IMR-90 (cell line): ENCODE results near the gene TTC9. TPM values are rescaled to one million over a fixed set of nuclear protein-coding genes. Genes with fewer than 3 reads are reported as not detected.

Experiments
- ATAC-seq: fragments of 200-7000 bp; cut with Tn5 transposase; 2 replicates; pipeline ENCODE4 v1.9.1; 2020; ENCODE audit warnings: low read depth, mild to moderate bottlenecking, moderate library complexity
- BruUV-seq: library from RNA; stranded (reverse); fragments of 400-500 nt; replicated peaks from 2 replicates; lab custom pipeline; 2021; lab: Mats Ljungman, UMichigan
- CTCF ChIA-PET: fragments of 300-600 bp; formaldehyde crosslinking; extraction: SDS; loops from one replicate; lab custom pipeline; 2021; ENCODE audit warnings: antibody characterized with exemption; lab: Yijun Ruan, JAX
- POLR2A ChIA-PET: fragments of 300-600 bp; sonication (Branson Sonifier 250); formaldehyde crosslinking; loops from one replicate; lab custom pipeline; 2022; ENCODE audit warnings: antibody characterized with exemption; ENCODE audit not compliant: unreplicated experiment; lab: Charles Lee
- DNase-seq: peaks from one replicate; pipeline ENCODE4 v3.0.0; 2013
- H2AFZ ChIP-seq: replicated peaks from 2 replicates; pipeline ENCODE3; 2013; ENCODE audit warnings: low read length, mild to moderate bottlenecking; ENCODE audit not compliant: poor library complexity
- H2AK5ac ChIP-seq: 2 replicates; pipeline ENCODE4 v1.6.1; 2013; ENCODE audit warnings: low read depth, low read length, inconsistent platforms
- H2AK9ac ChIP-seq: replicated peaks from 2 replicates; pipeline ENCODE3; 2013; ENCODE audit warnings: mild to moderate bottlenecking, low read depth, low read length, moderate library complexity; ENCODE audit not compliant: poor library complexity
- H2BK120ac ChIP-seq: 2 replicates; pipeline ENCODE4 v1.6.1; 2013; ENCODE audit warnings: low read depth, low read length, inconsistent platforms
- H2BK15ac ChIP-seq: 3 replicates; pipeline ENCODE4 v1.6.1; 2013; ENCODE audit warnings: low read depth, low read length, inconsistent platforms
- H2BK20ac ChIP-seq: 2 replicates; pipeline ENCODE4 v1.6.1; 2013; ENCODE audit warnings: low read depth, mild to moderate bottlenecking, inconsistent platforms, low read length, moderate library complexity
- H2BK5ac ChIP-seq: 2 replicates; pipeline ENCODE4 v1.6.1; 2013; ENCODE audit warnings: mild to moderate bottlenecking, low read depth, low read length, inconsistent platforms; ENCODE audit not compliant: poor library complexity, severe bottlenecking
- H3K14ac ChIP-seq: replicated peaks from 2 replicates; pipeline ENCODE4 v1.6.1; 2013; ENCODE audit warnings: low read depth, low read length, inconsistent platforms
- H3K18ac ChIP-seq: 2 replicates; pipeline ENCODE4 v1.6.1; 2013; ENCODE audit warnings: low read depth, low read length, control low read depth
- H3K23ac ChIP-seq: 2 replicates; pipeline ENCODE4 v1.6.1; 2013; ENCODE audit warnings: low read depth, low read length, inconsistent platforms
- H3K27ac ChIP-seq: 2 replicates; pipeline ENCODE4 v1.5.1; 2013; ENCODE audit warnings: mild to moderate bottlenecking, control low read depth, low read length; ENCODE audit not compliant: insufficient read depth
- H3K27me3 ChIP-seq: 2 replicates; pipeline ENCODE4 v1.6.1; 2013; ENCODE audit warnings: low read length; ENCODE audit not compliant: control insufficient read depth, insufficient read depth
- H3K36me3 ChIP-seq: 2 replicates; pipeline ENCODE4 v1.6.1; 2013; ENCODE audit warnings: low read length, mixed read lengths; ENCODE audit not compliant: control insufficient read depth, insufficient read depth
- H3K4ac ChIP-seq: 2 replicates; pipeline ENCODE4 v1.6.1; 2013; ENCODE audit warnings: low read depth, low read length, inconsistent platforms
- H3K4me1 ChIP-seq: 2 replicates; pipeline ENCODE4 v1.6.1; 2013; ENCODE audit warnings: low read length, mixed read lengths; ENCODE audit not compliant: control insufficient read depth, insufficient read depth
- H3K4me2 ChIP-seq: 2 replicates; pipeline ENCODE4 v1.6.1; 2013; ENCODE audit warnings: low read depth, mild to moderate bottlenecking, control low read depth, low read length, moderate library complexity
- H3K4me3 ChIP-seq: 2 replicates; pipeline ENCODE4 v1.5.1; 2013; ENCODE audit warnings: low read depth, mild to moderate bottlenecking, control low read depth, low read length, moderate library complexity; ENCODE audit not compliant: insufficient read depth
- H3K56ac ChIP-seq: 2 replicates; pipeline ENCODE4 v1.6.1; 2013; ENCODE audit warnings: low read length, inconsistent platforms; ENCODE audit not compliant: insufficient read depth; ENCODE audit errors: extremely low read depth
- H3K79me1 ChIP-seq, 2 experiments: 2 replicates each; pipeline ENCODE4 v1.6.1; 2013; ENCODE audit warnings: low read length in 2 of 2, inconsistent platforms in 1 of 2, low read depth in 1 of 2
- H3K9ac ChIP-seq: 2 replicates; pipeline ENCODE4 v1.6.1; 2013; ENCODE audit warnings: low read depth, low read length, control low read depth
- H3K9me1 ChIP-seq: 2 replicates; pipeline ENCODE4 v1.6.1; 2013; ENCODE audit warnings: low read length, inconsistent platforms; ENCODE audit not compliant: insufficient read depth
- H3K9me3 ChIP-seq: 2 replicates; pipeline ENCODE4 v1.6.1; 2013; ENCODE audit warnings: low read length; ENCODE audit not compliant: control insufficient read depth, insufficient read depth
- H4K20me1 ChIP-seq: 2 replicates; pipeline ENCODE4 v1.6.1; 2013; ENCODE audit warnings: low read length, inconsistent platforms; ENCODE audit not compliant: insufficient read depth
- H4K5ac ChIP-seq: 2 replicates; pipeline ENCODE4 v1.6.1; 2013; ENCODE audit warnings: mild to moderate bottlenecking, low read depth, low read length, control low read depth
- H4K8ac ChIP-seq, 2 experiments: 2 replicates each; pipeline ENCODE4 v1.6.1; 2013; ENCODE audit warnings: low read depth in 2 of 2, low read length in 2 of 2, control low read depth in 1 of 2, inconsistent platforms in 1 of 2
- H4K91ac ChIP-seq: 2 replicates; pipeline ENCODE4 v1.6.1; 2013; ENCODE audit warnings: low read depth, low read length, inconsistent platforms; ENCODE audit not compliant: insufficient read depth
- BHLHE40 ChIP-seq: fragments of 150-350 bp; IDR thresholded peaks from 2 replicates; pipeline ENCODE4 v1.6.1; 2016; ENCODE audit warnings: mild to moderate bottlenecking, low read depth, low read length
- CEBPB ChIP-seq: IDR thresholded peaks from 2 replicates; pipeline ENCODE4 v1.6.1; 2012; ENCODE audit warnings: low read depth, low read length, improper control_type of control experiment
- CHD1 ChIP-seq: IDR thresholded peaks from 2 replicates; pipeline ENCODE4 v1.6.1; 2012; ENCODE audit warnings: low read depth, low read length, improper control_type of control experiment
- FOS ChIP-seq: fragments of 150-350 bp; IDR thresholded peaks from 2 replicates; pipeline ENCODE4 v1.6.1; 2016; ENCODE audit warnings: low read depth, low read length
- MAFK ChIP-seq: IDR thresholded peaks from 2 replicates; pipeline ENCODE4 v1.6.1; 2012; ENCODE audit warnings: low read depth, low read length, improper control_type of control experiment
- MAZ ChIP-seq: IDR thresholded peaks from 2 replicates; pipeline ENCODE4 v1.6.1; 2012; ENCODE audit warnings: low read depth, mild to moderate bottlenecking, low read length, improper control_type of control experiment, moderate library complexity, borderline replicate concordance
- MXI1 ChIP-seq: IDR thresholded peaks from 2 replicates; pipeline ENCODE4 v1.6.1; 2012; ENCODE audit warnings: low read depth, mild to moderate bottlenecking, low read length, moderate library complexity, borderline replicate concordance
- NFE2L2 ChIP-seq: fragments of 150-350 bp; IDR thresholded peaks from 2 replicates; pipeline ENCODE4 v1.6.1; 2016; ENCODE audit warnings: low read depth, mild to moderate bottlenecking, low read length
- POLR2A ChIP-seq: IDR thresholded peaks from 2 replicates; pipeline ENCODE4 v1.6.1; 2012; ENCODE audit warnings: mild to moderate bottlenecking, low read depth, low read length
- RAD21 ChIP-seq: IDR thresholded peaks from 2 replicates; pipeline ENCODE4 v1.6.1; 2012; ENCODE audit warnings: low read length, improper control_type of control experiment
- RCOR1 ChIP-seq: IDR thresholded peaks from 2 replicates; pipeline ENCODE4 v1.6.1; 2012; ENCODE audit warnings: mild to moderate bottlenecking, low read length, improper control_type of control experiment; ENCODE audit not compliant: insufficient replicate concordance
- RFX5 ChIP-seq: IDR thresholded peaks from 2 replicates; pipeline ENCODE4 v1.8.0; 2012; ENCODE audit warnings: low read depth, mild to moderate bottlenecking, low read length, moderate library complexity
- SMC3 ChIP-seq: fragments of 150-350 bp; IDR thresholded peaks from 2 replicates; pipeline ENCODE4 v1.6.1; 2016; ENCODE audit warnings: low read depth, mild to moderate bottlenecking, antibody characterized with exemption, low read length, moderate library complexity
- WGBS, 2 experiments: methylation state at CpG; one replicate each; pipeline versions ENCODE4 v1.1.5 to v1.1.7; 2013; ENCODE audit warnings: missing lambda C conversion rate in 2 of 2; ENCODE audit not compliant: insufficient read length in 1 of 2; ENCODE audit errors: extremely low coverage in 2 of 2; 5-methylcytosine and 5-hydroxymethylcytosine counted together
- dilution Hi-C: fragments of 300-500 bp; cut with HindIII; formaldehyde crosslinking; loops from one replicate; pipeline ENCODE4 v1.14.3; 2018; ENCODE audit warnings: low sequenced_read_pairs; ENCODE audit not compliant: unreplicated experiment
- in situ Hi-C: fragments of 300-500 bp; cut with MboI; formaldehyde crosslinking; loops from 3 replicates; pipeline ENCODE4 v1.14.3; 2019; ENCODE audit warnings: low sequenced_read_pairs, inconsistent platforms, mixed read lengths
- intact Hi-C: fragments of 100-400 bp; cut with micrococcal nuclease; formaldehyde crosslinking; loops from 2 replicates; pipeline ENCODE4 v1.10.0; 2022
- polyA plus RNA-seq, 3 experiments: library from polyadenylated mRNA; depleted of rRNA; stranded (reverse); fragments of >200 nt; gene quantifications; 2 replicates each; pipeline ENCODE4 v1.2.3, GENCODE V29; 2012; ENCODE audit warnings: low replicate concordance in 1 of 3
- total RNA-seq: library from RNA; depleted of rRNA; stranded (reverse); fragments of >200 nt; gene quantifications from 2 replicates; pipeline ENCODE4 v1.2.3, GENCODE V29; 2012
- TF ChIP-seq, protein P1 (sequence below): fragments of 150-350 bp; IDR thresholded peaks from 2 replicates; pipeline ENCODE4 v1.6.1; 2016; ENCODE audit warnings: low read depth, mild to moderate bottlenecking, low read length, moderate library complexity, borderline replicate concordance
- TF ChIP-seq, protein P2 (sequence below): fragments of 150-350 bp; IDR thresholded peaks from 2 replicates; pipeline ENCODE4 v1.6.1; 2017; ENCODE audit warnings: mild to moderate bottlenecking, antibody characterized with exemption, low read length, low read depth
- TF ChIP-seq, protein P3 (sequence below): conservative IDR thresholded peaks from 2 replicates; pipeline ENCODE4 v1.5.1; 2012; ENCODE audit warnings: mild to moderate bottlenecking, low read depth, low read length, improper control_type of control experiment

Gene TTC9
- total and polyA plus RNA-seq, 2 of the 4 experiments (the other 2 are of a cell fraction): 0.02 TPM; not detected in 1

DNA sequence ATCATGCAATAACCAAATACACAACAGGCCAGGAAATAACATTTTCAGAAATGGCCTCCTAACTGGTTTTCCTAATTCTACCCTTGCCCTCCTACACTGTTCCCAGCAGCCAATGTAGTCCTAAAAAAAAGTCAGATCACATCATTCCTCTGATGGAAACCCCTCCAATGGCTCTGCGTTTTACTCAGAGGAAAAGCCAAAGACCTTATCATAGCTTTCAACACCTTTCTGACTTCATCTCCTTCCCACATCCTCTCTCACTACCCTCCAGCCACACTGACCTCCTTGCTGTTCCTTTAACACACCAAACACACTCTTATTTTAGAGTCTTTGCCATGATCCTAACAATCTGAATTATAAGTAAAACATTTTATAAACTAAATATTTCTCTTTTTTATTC is 42.4 kb upstream of the TTC9 start:
- H2BK15ac ChIP-seq: no peak overlapping the region
- H3K27ac ChIP-seq: no peak overlapping the region
- no peak overlapping the region for H3K56ac ChIP-seq
- H2BK20ac ChIP-seq: no peak overlapping the region
- no peak overlapping the region for H3K4me3 ChIP-seq
- H2AK5ac ChIP-seq: no peak overlapping the region
- H3K4me1 ChIP-seq: peaks cover 3% of the 10 kb centered on the region; the same call in 1 of the 2 replicates
- CTCF ChIA-PET: no interaction called here
- POLR2A ChIA-PET: no interaction called here
- no peaks in the 10 kb centered on the region for H3K9me3 ChIP-seq
- H2AK9ac ChIP-seq: peak overlapping the region; percentile 23
- DNase-seq (no peak), ATAC-seq (no peak)
- no peak overlapping the region for H3K23ac ChIP-seq
- H3K18ac ChIP-seq: no peak overlapping the region
- no peak overlapping the region for H4K5ac ChIP-seq
- H3K4me2 ChIP-seq: peak overlapping the region; percentile 66; the same call in 1 of the 2 replicates
- no peaks in the 10 kb centered on the region for H3K27me3 ChIP-seq
- peaks cover 6 to 27% of the 10 kb centered on the region in 2 experiments for H3K79me1 ChIP-seq
- no peak overlapping the region for H4K8ac ChIP-seq
- H3K4ac ChIP-seq: no peak overlapping the region
- H2BK120ac ChIP-seq: no peak overlapping the region
- TF ChIP-seq, protein P1, sequence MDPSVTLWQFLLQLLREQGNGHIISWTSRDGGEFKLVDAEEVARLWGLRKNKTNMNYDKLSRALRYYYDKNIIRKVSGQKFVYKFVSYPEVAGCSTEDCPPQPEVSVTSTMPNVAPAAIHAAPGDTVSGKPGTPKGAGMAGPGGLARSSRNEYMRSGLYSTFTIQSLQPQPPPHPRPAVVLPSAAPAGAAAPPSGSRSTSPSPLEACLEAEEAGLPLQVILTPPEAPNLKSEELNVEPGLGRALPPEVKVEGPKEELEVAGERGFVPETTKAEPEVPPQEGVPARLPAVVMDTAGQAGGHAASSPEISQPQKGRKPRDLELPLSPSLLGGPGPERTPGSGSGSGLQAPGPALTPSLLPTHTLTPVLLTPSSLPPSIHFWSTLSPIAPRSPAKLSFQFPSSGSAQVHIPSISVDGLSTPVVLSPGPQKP: no peak
- no peak for TF ChIP-seq MXI1
- TF ChIP-seq RAD21: no peak
- no peak for TF ChIP-seq POLR2A
- TF ChIP-seq, protein P2, sequence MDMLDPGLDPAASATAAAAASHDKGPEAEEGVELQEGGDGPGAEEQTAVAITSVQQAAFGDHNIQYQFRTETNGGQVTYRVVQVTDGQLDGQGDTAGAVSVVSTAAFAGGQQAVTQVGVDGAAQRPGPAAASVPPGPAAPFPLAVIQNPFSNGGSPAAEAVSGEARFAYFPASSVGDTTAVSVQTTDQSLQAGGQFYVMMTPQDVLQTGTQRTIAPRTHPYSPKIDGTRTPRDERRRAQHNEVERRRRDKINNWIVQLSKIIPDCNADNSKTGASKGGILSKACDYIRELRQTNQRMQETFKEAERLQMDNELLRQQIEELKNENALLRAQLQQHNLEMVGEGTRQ: no peak
- no peak for TF ChIP-seq BHLHE40
- no peak for TF ChIP-seq MAFK
- no peak for TF ChIP-seq MAZ
- no peak for TF ChIP-seq RFX5
- no peak for TF ChIP-seq RCOR1
- TF ChIP-seq CHD1: no peak
- no peak for TF ChIP-seq FOS
- no peak for TF ChIP-seq NFE2L2
- TF ChIP-seq, protein P3, sequence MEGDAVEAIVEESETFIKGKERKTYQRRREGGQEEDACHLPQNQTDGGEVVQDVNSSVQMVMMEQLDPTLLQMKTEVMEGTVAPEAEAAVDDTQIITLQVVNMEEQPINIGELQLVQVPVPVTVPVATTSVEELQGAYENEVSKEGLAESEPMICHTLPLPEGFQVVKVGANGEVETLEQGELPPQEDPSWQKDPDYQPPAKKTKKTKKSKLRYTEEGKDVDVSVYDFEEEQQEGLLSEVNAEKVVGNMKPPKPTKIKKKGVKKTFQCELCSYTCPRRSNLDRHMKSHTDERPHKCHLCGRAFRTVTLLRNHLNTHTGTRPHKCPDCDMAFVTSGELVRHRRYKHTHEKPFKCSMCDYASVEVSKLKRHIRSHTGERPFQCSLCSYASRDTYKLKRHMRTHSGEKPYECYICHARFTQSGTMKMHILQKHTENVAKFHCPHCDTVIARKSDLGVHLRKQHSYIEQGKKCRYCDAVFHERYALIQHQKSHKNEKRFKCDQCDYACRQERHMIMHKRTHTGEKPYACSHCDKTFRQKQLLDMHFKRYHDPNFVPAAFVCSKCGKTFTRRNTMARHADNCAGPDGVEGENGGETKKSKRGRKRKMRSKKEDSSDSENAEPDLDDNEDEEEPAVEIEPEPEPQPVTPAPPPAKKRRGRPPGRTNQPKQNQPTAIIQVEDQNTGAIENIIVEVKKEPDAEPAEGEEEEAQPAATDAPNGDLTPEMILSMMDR: no peak
- no peak for TF ChIP-seq SMC3
- TF ChIP-seq CEBPB: no peak
- dilution Hi-C loops (no loop called here), intact Hi-C loops (no loop called here), in situ Hi-C loops (no loop called here)
- H4K91ac ChIP-seq: no peak overlapping the region
- no peaks in the 10 kb centered on the region for H4K20me1 ChIP-seq
- no peak overlapping the region for H3K14ac ChIP-seq
- no peak overlapping the region for H3K9ac ChIP-seq
- H2AFZ ChIP-seq: no peak overlapping the region
- no peak overlapping the region for H2BK5ac ChIP-seq
- BruUV-seq: no TSS peak
- H3K36me3 ChIP-seq: peaks cover 17% of the 10 kb centered on the region
- peaks cover 7% of the 10 kb centered on the region; the same call in 1 of the 2 replicates for H3K9me1 ChIP-seq
- WGBS, 2 experiments: 29% methylated on average over 1 of the region's 1 CpG; no CpG with 5 or more reads in 1 of the 2 experiments
